ENCODE measurements around the gene HLA-C. TPM values are rescaled to one million over a fixed set of nuclear protein-coding genes. Genes with fewer than 3 reads are reported as not detected.

The HLA-C gene
- total RNA-seq, 4 donors from 2014 or later, result 128 to 659 (median 229) TPM

DNA sequence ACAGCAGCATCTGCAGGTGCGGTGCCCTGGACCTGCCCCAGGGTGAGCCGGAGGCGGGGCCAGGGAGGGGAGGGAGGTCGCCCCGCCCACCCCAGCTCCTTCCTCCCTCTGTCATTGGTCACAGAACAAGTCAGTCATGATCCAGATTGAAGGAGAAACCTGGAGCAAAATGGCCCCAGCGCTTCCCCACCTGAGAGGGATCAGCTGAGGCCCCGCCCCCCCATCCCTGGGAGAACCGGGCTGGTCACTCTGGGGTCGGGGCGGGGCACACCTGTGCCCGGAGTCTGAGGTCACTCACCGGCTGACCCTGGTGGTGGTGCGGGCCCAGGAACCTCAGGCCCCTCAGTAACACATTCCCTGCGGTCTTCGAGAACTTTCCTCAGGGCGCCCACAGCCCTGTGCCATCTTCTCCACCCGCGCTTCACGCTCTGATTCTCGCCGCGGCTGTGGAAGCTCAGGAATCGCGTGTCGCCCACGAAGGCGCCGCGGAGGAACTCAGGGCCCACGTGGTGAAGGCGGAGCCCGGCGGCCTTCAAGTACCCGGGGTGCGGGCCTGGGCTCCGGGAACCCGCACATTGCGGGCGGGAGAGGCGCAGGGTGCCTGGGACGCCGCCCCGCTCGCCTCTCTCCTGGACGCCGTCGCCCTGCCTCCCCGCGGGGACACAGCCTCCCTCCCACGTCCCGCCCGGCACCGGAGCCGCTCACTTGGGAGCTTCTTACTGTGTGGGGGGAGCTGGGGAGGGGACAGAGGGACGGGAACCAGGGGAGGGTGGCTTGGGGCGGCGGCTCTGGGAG is 36.4 kb upstream of the HLA-C start:
- TF ChIP-seq, protein P1, sequence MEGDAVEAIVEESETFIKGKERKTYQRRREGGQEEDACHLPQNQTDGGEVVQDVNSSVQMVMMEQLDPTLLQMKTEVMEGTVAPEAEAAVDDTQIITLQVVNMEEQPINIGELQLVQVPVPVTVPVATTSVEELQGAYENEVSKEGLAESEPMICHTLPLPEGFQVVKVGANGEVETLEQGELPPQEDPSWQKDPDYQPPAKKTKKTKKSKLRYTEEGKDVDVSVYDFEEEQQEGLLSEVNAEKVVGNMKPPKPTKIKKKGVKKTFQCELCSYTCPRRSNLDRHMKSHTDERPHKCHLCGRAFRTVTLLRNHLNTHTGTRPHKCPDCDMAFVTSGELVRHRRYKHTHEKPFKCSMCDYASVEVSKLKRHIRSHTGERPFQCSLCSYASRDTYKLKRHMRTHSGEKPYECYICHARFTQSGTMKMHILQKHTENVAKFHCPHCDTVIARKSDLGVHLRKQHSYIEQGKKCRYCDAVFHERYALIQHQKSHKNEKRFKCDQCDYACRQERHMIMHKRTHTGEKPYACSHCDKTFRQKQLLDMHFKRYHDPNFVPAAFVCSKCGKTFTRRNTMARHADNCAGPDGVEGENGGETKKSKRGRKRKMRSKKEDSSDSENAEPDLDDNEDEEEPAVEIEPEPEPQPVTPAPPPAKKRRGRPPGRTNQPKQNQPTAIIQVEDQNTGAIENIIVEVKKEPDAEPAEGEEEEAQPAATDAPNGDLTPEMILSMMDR (IDR thresholded peaks at IDR 0.05), result no peak
- no peak for TF ChIP-seq POLR2A (IDR thresholded peaks at IDR 0.05)
- no peak overlapping the region for H3K27ac ChIP-seq
- DNase-seq, result no peak
- peaks cover 0 to 63% (median 6%) of the 10 kb centered on the region in 4 donors for H3K27me3 ChIP-seq
- intact Hi-C loops (cut with DNase I), result no loop called here
- 0% methylated on average over 3 of the region's 57 CpGs; no CpG with 5 or more reads in 1 of the 2 donors for WGBS, 2 donors
- peak overlapping the region; percentile 32 to 64 (median 40) for H3K4me3 ChIP-seq
- H3K9me3 ChIP-seq, result no peaks in the 10 kb centered on the region
- H3K4me1 ChIP-seq, result peaks cover 6 to 16% (median 10%) of the 10 kb centered on the region in 3 donors
- H3K36me3 ChIP-seq, result no peaks in the 10 kb centered on the region

DNA sequence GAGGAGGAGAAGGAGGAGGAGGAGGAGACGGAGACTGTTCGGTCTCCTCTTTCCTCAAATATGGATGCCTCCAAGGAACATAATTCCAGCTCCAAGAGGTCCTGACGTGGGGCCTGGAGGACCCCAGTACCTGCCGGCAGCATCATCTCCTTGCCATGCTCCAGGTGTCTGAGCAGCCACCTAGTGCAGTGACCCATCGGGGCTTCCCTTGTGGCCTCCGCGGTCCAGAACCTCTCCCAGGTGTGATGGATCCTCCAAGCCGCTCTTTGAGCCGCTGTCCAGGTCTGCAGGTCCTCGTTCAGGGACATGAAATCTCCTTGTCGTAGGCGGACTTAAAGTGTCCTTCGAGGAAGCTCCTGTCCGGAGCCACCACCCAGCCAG is 35.8 kb upstream of the HLA-C start:
- TF ChIP-seq, protein P1 (IDR thresholded peaks at IDR 0.05), result no peak
- TF ChIP-seq POLR2A (IDR thresholded peaks at IDR 0.05), result no peak
- H3K27ac ChIP-seq, result no peak overlapping the region
- 72 to 79% methylated on average over 5 to 10 of the region's 14 CpGs for WGBS, 2 donors
- DNase-seq, result no peak
- H3K36me3 ChIP-seq, result no peaks in the 10 kb centered on the region
- peaks cover 0 to 67% (median 6%) of the 10 kb centered on the region in 4 donors for H3K27me3 ChIP-seq
- intact Hi-C loops (cut with DNase I), result no loop called here
- H3K4me3 ChIP-seq, result peak overlapping the region in 3 of 4 donors; percentile 33 to 64 (median 47)
- peaks cover 6 to 16% (median 10%) of the 10 kb centered on the region in 3 donors for H3K4me1 ChIP-seq
- no peaks in the 10 kb centered on the region for H3K9me3 ChIP-seq

DNA sequence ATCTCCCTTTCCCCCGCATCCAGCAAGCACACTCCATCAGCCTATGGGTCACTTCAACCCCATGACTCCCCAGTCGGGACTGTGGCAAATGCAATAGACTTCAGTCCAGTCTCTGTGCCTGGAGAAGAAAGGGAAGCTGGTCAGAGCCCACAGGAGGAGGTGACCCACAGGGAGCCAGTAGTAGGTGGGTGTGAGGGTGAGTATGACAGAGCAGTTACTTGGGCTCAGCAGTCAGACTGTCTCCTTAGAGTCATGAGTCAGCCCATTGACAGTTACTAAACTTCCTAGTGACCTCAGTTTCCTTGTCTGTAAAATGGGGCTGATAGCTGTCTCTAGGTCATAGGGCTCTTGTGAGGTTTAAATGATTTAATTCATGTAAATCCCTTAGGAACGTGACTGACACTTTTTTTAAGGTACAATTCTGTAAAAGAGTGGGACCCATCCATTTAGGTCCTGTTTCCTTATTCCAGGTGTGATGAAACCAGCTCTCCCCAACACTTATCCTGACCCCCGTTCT is 33.9 kb upstream of the HLA-C start:
- no peak for DNase-seq
- intact Hi-C loops (cut with DNase I), result no loop called here
- Histone ChIP-seq H3K36me3 (no peaks in the 10 kb centered on the region), H3K4me1 (peaks cover 6 to 16% (median 10%) of the 10 kb centered on the region in 3 donors), H3K9me3 (no peaks in the 10 kb centered on the region), H3K4me3 (no peak overlapping the region), H3K27me3 (peaks cover 0 to 67% (median 6%) of the 10 kb centered on the region in 4 donors), H3K27ac (no peak overlapping the region)
- 78 to 83% methylated on average over 3 to 4 of the region's 4 CpGs for WGBS, 2 donors
- TF ChIP-seq, protein P1 (IDR thresholded peaks at IDR 0.05), result no peak
- TF ChIP-seq POLR2A (IDR thresholded peaks at IDR 0.05), result no peak

DNA sequence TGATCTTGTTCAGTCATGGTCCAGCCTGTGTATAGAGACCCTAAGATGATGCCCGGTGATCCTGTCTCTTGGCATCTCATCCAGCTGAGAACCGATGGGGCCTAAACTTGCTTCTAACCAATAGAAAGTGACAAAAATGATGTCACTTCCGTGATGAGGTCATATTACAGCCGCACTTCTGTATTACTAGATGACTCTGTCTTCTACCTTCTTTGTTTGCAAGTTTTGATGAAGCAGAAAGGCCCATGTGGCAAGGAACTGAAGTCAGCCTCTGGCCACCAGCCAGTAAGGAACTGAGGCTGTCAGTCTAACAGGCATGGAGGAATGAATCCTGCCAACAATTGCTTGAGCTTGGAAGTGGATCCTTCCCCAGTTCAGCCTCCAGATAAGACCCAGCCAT is 32.8 kb upstream of the HLA-C start:
- WGBS, 2 donors, result 59 to 68% methylated on average over 3 to 4 of the region's 4 CpGs

More for the DNA sequence above, 32.8 kb upstream of the HLA-C start:
- intact Hi-C loops (cut with DNase I), result no loop called here
- Histone ChIP-seq H3K4me3 (no peak overlapping the region), H3K27me3 (peaks cover 0 to 57% (median 6%) of the 10 kb centered on the region in 4 donors), H3K4me1 (peaks cover 6 to 16% (median 10%) of the 10 kb centered on the region in 3 donors), H3K9me3 (no peaks in the 10 kb centered on the region), H3K27ac (no peak overlapping the region), H3K36me3 (no peaks in the 10 kb centered on the region)
- DNase-seq, result no peak
- TF ChIP-seq POLR2A (IDR thresholded peaks at IDR 0.05), result no peak
- TF ChIP-seq, protein P1 (IDR thresholded peaks at IDR 0.05), result no peak

All from esophagus squamous epithelium (tissue), 5 donors.